Measurements from ENCODE around the gene FBXW7.

DNA sequence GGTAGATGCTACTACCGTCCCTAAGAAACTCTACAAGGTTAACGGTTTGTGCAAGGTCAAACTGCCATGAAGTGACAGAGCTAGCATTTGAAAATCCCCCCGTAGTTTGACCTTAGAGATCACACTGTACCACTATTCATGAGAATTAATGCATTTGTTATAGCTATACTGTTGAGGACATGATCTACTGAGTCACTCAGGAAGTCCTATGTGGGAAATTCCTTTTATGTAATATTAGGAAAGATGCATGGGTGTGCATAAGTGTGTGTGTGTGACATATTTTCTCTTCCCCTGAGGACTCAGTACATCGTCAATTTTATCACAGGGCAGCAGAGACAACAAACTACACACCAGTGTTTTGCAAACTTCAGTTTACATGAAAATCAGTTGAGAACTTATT is 141.1 kb downstream of the FBXW7 start:
- TF ChIP-seq, protein P1, sequence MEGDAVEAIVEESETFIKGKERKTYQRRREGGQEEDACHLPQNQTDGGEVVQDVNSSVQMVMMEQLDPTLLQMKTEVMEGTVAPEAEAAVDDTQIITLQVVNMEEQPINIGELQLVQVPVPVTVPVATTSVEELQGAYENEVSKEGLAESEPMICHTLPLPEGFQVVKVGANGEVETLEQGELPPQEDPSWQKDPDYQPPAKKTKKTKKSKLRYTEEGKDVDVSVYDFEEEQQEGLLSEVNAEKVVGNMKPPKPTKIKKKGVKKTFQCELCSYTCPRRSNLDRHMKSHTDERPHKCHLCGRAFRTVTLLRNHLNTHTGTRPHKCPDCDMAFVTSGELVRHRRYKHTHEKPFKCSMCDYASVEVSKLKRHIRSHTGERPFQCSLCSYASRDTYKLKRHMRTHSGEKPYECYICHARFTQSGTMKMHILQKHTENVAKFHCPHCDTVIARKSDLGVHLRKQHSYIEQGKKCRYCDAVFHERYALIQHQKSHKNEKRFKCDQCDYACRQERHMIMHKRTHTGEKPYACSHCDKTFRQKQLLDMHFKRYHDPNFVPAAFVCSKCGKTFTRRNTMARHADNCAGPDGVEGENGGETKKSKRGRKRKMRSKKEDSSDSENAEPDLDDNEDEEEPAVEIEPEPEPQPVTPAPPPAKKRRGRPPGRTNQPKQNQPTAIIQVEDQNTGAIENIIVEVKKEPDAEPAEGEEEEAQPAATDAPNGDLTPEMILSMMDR (IDR thresholded peaks at IDR 0.05), result no peak
- TF ChIP-seq, protein P2, sequence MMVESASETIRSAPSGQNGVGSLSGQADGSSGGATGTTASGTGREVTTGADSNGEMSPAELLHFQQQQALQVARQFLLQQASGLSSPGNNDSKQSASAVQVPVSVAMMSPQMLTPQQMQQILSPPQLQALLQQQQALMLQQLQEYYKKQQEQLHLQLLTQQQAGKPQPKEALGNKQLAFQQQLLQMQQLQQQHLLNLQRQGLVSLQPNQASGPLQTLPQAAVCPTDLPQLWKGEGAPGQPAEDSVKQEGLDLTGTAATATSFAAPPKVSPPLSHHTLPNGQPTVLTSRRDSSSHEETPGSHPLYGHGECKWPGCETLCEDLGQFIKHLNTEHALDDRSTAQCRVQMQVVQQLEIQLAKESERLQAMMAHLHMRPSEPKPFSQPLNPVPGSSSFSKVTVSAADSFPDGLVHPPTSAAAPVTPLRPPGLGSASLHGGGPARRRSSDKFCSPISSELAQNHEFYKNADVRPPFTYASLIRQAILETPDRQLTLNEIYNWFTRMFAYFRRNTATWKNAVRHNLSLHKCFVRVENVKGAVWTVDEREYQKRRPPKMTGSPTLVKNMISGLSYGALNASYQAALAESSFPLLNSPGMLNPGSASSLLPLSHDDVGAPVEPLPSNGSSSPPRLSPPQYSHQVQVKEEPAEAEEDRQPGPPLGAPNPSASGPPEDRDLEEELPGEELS (CRISPR knock-in tag; IDR thresholded peaks at IDR 0.05), result no peak
- TF ChIP-seq, protein P3, sequence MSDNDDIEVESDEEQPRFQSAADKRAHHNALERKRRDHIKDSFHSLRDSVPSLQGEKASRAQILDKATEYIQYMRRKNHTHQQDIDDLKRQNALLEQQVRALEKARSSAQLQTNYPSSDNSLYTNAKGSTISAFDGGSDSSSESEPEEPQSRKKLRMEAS (CRISPR knock-in tag; IDR thresholded peaks at IDR 0.05), result no peak
- no peak for TF ChIP-seq ZNF317 (CRISPR knock-in tag; IDR thresholded peaks at IDR 0.05; ENCODE audit: borderline replicate concordance, low read depth)
- TF ChIP-seq, protein P4, sequence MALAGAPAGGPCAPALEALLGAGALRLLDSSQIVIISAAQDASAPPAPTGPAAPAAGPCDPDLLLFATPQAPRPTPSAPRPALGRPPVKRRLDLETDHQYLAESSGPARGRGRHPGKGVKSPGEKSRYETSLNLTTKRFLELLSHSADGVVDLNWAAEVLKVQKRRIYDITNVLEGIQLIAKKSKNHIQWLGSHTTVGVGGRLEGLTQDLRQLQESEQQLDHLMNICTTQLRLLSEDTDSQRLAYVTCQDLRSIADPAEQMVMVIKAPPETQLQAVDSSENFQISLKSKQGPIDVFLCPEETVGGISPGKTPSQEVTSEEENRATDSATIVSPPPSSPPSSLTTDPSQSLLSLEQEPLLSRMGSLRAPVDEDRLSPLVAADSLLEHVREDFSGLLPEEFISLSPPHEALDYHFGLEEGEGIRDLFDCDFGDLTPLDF (CRISPR knock-in tag; IDR thresholded peaks at IDR 0.05), result no peak

Measured in WTC11 (cell line).